MM.1S (cell line): ENCODE measurements around the gene RPL18A.

Source experiments
- EZH2 ChIP-seq: fragments of 300-600 bp; sonication (generic); optimal IDR thresholded peaks from 2 replicates; pipeline ENCODE3; 2017; ENCODE audit warnings: low read depth, mild to moderate bottlenecking, antibody characterized with exemption, low read length, mixed read lengths
- TF ChIP-seq, protein P1 (sequence below): fragments of 300-600 bp; sonication (generic); IDR thresholded peaks from 2 replicates; pipeline ENCODE4 v1.5.1; 2016; ENCODE audit warnings: antibody characterized with exemption, low read length, mixed read lengths

DNA sequence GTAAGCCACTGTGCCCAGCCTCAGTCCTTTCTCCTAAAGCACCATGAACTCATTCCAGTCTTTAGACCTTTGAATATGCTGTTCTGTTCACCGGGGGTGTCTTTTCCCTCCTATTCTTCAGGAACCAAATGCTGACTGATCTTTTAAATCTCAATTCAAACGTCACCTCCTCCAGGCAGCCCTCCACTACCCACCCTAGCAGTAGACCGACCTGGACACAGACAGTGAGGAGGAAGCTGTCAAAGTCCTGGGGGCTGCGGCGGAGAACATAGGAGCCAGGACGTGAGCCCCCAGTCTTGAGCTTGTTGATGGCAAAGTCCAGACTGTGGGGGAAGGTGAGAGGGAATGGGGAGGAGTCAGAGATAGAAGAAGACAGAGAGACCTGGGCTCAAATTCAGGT is 19.7 kb upstream of the RPL18A start:
- TF ChIP-seq, protein P1, sequence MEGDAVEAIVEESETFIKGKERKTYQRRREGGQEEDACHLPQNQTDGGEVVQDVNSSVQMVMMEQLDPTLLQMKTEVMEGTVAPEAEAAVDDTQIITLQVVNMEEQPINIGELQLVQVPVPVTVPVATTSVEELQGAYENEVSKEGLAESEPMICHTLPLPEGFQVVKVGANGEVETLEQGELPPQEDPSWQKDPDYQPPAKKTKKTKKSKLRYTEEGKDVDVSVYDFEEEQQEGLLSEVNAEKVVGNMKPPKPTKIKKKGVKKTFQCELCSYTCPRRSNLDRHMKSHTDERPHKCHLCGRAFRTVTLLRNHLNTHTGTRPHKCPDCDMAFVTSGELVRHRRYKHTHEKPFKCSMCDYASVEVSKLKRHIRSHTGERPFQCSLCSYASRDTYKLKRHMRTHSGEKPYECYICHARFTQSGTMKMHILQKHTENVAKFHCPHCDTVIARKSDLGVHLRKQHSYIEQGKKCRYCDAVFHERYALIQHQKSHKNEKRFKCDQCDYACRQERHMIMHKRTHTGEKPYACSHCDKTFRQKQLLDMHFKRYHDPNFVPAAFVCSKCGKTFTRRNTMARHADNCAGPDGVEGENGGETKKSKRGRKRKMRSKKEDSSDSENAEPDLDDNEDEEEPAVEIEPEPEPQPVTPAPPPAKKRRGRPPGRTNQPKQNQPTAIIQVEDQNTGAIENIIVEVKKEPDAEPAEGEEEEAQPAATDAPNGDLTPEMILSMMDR, result no peak
- TF ChIP-seq EZH2, result no peak
